KMS-11 (cell line): Measurements from ENCODE around the gene FAM83D.
A peak's percentile ranks its signal among the peaks of the same experiment; 100 is the strongest.
"Not testable (repeated sequence)": the region's sequence is repeated elsewhere in the genome, so short reads cannot be mapped to it uniquely, and the experiment has no call there.

Source experiments
- H2AFZ ChIP-seq: fragments of 200-600 bp; sonication (generic); 2 replicates; pipeline ENCODE4 v1.6.1; 2016; ENCODE audit warnings: antibody characterized with exemption, mixed run types, low read depth
- H3K27ac ChIP-seq: fragments of 200-600 bp; sonication (generic); 2 replicates; pipeline ENCODE4 v1.6.1; 2016; ENCODE audit warnings: mild to moderate bottlenecking, mixed run types
- H3K27me3 ChIP-seq: fragments of 200-600 bp; sonication (generic); 2 replicates; pipeline ENCODE4 v1.6.1; 2017; ENCODE audit warnings: mild to moderate bottlenecking, low read depth, mixed run types, moderate library complexity; ENCODE audit not compliant: insufficient read depth
- H3K36me3 ChIP-seq: fragments of 200-600 bp; sonication (generic); 2 replicates; pipeline ENCODE4 v1.6.1; 2017; ENCODE audit warnings: mild to moderate bottlenecking, mixed run types; ENCODE audit not compliant: insufficient read depth
- H3K4me1 ChIP-seq: fragments of 200-600 bp; sonication (generic); 2 replicates; pipeline ENCODE4 v1.6.1; 2016; ENCODE audit warnings: mild to moderate bottlenecking, low read depth, mixed run types; ENCODE audit not compliant: poor library complexity, severe bottlenecking
- H3K4me2 ChIP-seq: fragments of 200-600 bp; sonication (generic); 2 replicates; pipeline ENCODE4 v1.7.0; 2016; ENCODE audit warnings: mild to moderate bottlenecking, mixed run types
- H3K4me3 ChIP-seq: fragments of 200-600 bp; sonication (generic); IDR thresholded peaks from 2 replicates; pipeline ENCODE4 v1.6.1; 2017; ENCODE audit warnings: low read depth, low read length, mixed read lengths; ENCODE audit not compliant: insufficient read depth
- H3K79me2 ChIP-seq: fragments of 200-600 bp; sonication (generic); 2 replicates; pipeline ENCODE4 v1.6.1; 2016; ENCODE audit warnings: low read depth, mixed run types; ENCODE audit not compliant: insufficient read depth
- H3K9ac ChIP-seq: fragments of 200-600 bp; sonication (generic); 2 replicates; pipeline ENCODE4 v1.6.1; 2016; ENCODE audit warnings: mild to moderate bottlenecking, mixed run types
- H4K20me1 ChIP-seq: fragments of 200-600 bp; sonication (generic); 2 replicates; pipeline ENCODE4 v1.6.1; 2016; ENCODE audit warnings: mild to moderate bottlenecking, mixed run types; ENCODE audit not compliant: insufficient read depth
- TF ChIP-seq, protein P1 (sequence below): fragments of 200-600 bp; sonication (generic); conservative IDR thresholded peaks from 2 replicates; pipeline ENCODE4 v1.6.1; 2017; ENCODE audit warnings: low read depth, mild to moderate bottlenecking, antibody characterized with exemption, low read length, moderate library complexity, mixed read lengths

The FAM83D gene

DNA sequence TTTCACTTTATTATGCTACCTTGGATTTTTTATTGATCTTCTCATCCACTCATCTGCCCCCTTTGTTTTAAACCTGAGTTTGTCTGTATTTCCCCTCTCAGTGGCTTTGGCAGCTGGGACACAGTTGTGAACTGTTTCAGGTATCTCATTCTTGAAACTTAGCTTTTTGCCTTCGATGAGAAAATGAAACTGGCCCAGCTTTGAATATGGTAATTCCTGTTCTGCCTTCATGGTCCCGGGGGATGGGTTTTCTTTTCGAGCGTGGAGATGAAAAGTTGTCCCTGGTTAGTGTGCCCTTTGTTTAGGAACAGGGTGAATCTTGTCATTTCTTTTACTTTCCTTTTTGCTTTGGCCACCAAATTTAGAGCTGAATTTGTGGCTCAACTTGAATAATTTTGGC lies 61.6 kb downstream of the FAM83D start:
- Histone ChIP-seq H3K27ac (peak overlapping the region; percentile 47), H3K4me2 (peak overlapping the region; percentile 75), H3K36me3 (peaks cover 7% of the 10 kb centered on the region; the same call in 1 of the 2 replicates)

DNA sequence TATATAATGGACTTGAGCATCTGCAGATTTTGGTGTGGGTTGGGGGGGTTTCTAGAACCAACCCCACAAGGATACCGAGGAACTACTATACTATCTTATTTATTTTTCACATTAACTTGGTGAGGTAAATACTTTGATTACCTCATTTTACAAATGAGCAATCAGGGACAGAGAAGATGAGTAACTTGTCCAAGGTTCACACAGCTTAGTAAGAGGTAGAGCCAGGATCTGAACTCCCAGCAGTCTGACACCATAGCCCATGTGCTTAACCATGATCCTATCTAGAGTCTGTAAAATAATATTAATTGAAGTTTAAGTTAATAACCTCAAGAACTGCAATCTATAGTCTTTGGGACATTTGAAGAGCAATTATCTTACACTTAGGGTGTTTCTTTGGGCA lies 64.5 kb downstream of the FAM83D start:
- H3K36me3 ChIP-seq, result peaks cover 7% of the 10 kb centered on the region; the same call in 1 of the 2 replicates
- no peak overlapping the region for H2AFZ ChIP-seq

More for the DNA sequence above, 61.6 kb downstream of the FAM83D start:
- H3K27me3 ChIP-seq, result no peaks in the 10 kb centered on the region
- H3K4me1 ChIP-seq, result peaks cover 47% of the 10 kb centered on the region
- H3K79me2 ChIP-seq, result no peaks in the 10 kb centered on the region
- no peaks in the 10 kb centered on the region for H4K20me1 ChIP-seq
- TF ChIP-seq, protein P1, sequence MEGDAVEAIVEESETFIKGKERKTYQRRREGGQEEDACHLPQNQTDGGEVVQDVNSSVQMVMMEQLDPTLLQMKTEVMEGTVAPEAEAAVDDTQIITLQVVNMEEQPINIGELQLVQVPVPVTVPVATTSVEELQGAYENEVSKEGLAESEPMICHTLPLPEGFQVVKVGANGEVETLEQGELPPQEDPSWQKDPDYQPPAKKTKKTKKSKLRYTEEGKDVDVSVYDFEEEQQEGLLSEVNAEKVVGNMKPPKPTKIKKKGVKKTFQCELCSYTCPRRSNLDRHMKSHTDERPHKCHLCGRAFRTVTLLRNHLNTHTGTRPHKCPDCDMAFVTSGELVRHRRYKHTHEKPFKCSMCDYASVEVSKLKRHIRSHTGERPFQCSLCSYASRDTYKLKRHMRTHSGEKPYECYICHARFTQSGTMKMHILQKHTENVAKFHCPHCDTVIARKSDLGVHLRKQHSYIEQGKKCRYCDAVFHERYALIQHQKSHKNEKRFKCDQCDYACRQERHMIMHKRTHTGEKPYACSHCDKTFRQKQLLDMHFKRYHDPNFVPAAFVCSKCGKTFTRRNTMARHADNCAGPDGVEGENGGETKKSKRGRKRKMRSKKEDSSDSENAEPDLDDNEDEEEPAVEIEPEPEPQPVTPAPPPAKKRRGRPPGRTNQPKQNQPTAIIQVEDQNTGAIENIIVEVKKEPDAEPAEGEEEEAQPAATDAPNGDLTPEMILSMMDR, result no peak
- H3K4me3 ChIP-seq, result no peak overlapping the region
- no peak overlapping the region; the same call in 1 of the 2 replicates for H3K9ac ChIP-seq
- 0 out of 2 replicates have a peak overlapping the region, but pooled peaks have one; percentile 2 for H2AFZ ChIP-seq

DNA sequence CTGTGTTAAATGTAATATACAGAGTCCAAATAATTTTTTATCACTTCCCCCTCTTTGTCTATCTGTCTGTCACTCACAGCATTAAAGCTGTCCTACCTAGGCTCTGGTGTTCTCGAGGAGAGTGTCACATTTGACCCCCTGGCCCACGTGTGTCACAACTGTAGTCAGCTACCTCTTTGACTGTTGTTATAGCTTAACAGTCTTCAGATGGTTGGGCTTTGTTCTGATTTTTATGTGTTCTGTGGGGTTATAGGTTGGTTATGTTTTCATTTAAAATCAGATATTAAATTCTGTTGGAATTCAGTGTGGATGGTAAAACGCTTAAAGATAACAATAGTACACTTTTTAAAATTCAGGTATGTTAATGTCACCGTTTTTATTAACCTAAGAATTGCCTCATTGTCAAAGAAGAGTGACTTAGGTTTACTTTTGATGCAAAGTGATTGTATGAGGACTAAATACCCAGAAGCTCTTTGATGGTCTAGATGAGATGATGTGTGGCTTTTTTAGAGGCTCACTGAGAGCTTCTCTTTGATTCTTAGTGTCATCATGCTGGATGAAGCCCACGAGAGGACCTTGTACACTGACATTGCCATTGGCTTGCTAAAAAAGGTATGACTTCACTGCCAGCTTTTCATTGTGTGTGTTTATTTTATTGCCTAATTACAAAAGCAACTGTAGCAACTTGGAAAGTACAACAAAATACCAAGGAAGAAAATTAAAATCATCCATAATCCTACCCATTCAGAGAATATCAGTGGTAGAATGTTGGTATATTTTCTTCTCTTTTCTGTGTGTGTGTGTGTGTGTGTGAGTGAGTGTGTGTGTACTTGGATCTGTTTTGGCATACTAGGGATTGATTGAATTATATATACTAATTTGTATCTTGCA lies 65.8 kb downstream of the FAM83D start:
- no peaks in the 10 kb centered on the region for H3K27me3 ChIP-seq
- H3K4me3 ChIP-seq, result no peak overlapping the region
- peaks cover 17% of the 10 kb centered on the region for H3K4me1 ChIP-seq
- no peaks in the 10 kb centered on the region for H3K79me2 ChIP-seq
- no peak overlapping the region for H3K27ac ChIP-seq
- H3K4me2 ChIP-seq, result no peak overlapping the region
- H4K20me1 ChIP-seq, result no peaks in the 10 kb centered on the region
- peaks cover 7% of the 10 kb centered on the region; the same call in 1 of the 2 replicates for H3K36me3 ChIP-seq
- H3K9ac ChIP-seq, result no peak overlapping the region
- TF ChIP-seq, protein P1, result no peak
- H2AFZ ChIP-seq, result no peak overlapping the region

More for the DNA sequence above, 64.5 kb downstream of the FAM83D start:
- no peaks in the 10 kb centered on the region for H3K79me2 ChIP-seq
- H4K20me1 ChIP-seq, result no peaks in the 10 kb centered on the region
- no peak overlapping the region for H3K4me3 ChIP-seq
- H3K4me1 ChIP-seq, result peaks cover 31% of the 10 kb centered on the region
- no peak overlapping the region for H3K27ac ChIP-seq
- TF ChIP-seq, protein P1, result no peak
- H3K4me2 ChIP-seq, result no peak overlapping the region
- no peaks in the 10 kb centered on the region for H3K27me3 ChIP-seq
- H3K9ac ChIP-seq, result no peak overlapping the region

DNA sequence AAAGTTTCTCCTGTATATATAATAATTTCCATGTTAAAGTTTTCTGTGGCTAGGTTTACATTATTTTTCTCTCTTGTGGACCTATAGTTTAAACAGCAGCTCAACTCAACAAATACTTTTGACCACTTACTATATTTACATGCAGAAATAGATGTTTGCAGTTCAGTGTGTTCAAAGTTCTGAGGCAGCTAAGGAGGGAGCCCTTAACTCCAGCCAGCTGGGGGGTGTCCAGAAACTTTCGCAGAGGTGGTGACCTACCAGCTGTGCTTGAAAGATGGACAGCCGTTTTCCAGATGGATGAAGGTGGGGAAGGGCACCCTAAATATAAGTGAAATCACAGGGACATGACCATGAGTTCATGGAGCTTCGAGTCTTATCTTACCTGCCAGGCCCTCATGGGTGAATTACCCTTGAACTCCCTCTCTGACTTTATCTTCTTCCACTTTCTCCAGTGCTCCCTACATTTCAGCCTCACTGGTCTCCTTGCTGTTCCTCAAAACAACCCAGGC lies 69.4 kb downstream of the FAM83D start:
- TF ChIP-seq, protein P1, result no peak
- Histone ChIP-seq H2AFZ (no peak overlapping the region), H3K4me1 (peaks cover 11% of the 10 kb centered on the region), H3K9ac (no peak overlapping the region), H3K4me2 (no peak overlapping the region), H3K79me2 (no peaks in the 10 kb centered on the region), H3K27ac (no peak overlapping the region), H3K36me3 (no peaks in the 10 kb centered on the region), H3K4me3 (no peak overlapping the region), H3K27me3 (no peaks in the 10 kb centered on the region), H4K20me1 (no peaks in the 10 kb centered on the region)

DNA sequence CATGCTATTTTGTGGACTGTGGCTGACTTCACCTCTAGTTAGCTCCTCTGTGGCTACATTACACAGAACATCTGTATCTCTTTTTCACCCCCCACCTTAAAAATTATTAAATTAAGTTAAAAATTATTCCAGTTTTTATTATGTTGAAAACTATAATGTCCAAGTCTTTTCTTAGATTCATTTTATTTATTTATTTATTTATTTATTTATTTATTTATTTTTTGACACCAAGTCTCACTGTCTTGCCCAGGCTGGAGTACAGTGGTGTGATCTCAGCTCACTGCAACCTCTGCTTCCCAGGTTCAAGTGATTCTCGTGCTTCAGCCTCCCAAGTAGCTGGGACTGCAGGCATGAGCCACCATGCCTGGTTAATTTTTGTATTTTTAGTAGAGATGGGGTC lies 70.6 kb downstream of the FAM83D start:
- H2AFZ ChIP-seq, H3K9ac ChIP-seq, H3K4me2 ChIP-seq, H3K4me3 ChIP-seq, H4K20me1 ChIP-seq, H3K27me3 ChIP-seq, H3K36me3 ChIP-seq, H3K27ac ChIP-seq, H3K79me2 ChIP-seq: not testable (repeated sequence)
- H3K4me1 ChIP-seq, result peaks cover 11% of the 10 kb centered on the region
